Retina (tissue), 1 donor: ENCODE measurements around the gene CPNE4.

Experiments used
- DNase-seq: peaks from one replicate; pipeline ENCODE4 v3.0.0-alpha.2; 2016

The CPNE4 gene

DNA sequence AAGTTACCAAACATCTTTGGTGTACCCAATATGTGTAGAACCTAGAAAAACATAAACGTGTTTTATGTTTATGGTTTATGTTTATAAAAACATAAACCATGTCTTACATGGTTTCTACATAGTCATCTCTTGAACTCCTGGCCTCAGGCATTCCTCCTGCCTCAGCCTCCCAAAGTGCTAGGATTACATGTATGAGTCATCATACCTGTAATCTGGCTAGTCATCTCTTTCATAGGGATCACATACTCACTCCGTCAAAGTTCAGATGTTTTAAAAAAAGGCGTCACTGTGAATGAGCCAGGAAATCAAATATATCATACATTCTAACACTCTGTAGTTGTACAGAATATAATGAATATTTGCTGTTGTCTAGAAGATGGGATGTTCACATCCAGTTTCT lies 178.6 kb downstream of the CPNE4 start:
- DNase-seq = no peak

DNA sequence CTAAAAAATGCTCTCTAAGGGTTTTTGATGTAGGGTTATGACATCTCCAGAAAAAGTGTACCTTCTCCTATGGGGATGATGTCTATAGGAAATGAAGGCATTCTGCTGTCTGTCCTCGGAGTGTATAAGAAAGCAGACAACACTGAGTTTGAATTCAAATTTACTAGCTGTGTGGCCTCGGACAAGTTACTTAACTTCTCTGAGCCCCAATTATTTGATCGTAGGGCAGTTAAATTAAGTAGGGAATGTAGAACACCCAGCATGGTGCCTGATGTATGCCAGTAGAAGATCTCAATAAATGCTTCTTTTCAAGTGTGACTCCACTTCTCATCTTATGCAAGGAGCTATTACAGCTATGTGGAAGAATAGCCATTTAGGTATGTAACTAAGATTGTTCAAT lies 184.6 kb downstream of the CPNE4 start:
- no peak for DNase-seq

DNA sequence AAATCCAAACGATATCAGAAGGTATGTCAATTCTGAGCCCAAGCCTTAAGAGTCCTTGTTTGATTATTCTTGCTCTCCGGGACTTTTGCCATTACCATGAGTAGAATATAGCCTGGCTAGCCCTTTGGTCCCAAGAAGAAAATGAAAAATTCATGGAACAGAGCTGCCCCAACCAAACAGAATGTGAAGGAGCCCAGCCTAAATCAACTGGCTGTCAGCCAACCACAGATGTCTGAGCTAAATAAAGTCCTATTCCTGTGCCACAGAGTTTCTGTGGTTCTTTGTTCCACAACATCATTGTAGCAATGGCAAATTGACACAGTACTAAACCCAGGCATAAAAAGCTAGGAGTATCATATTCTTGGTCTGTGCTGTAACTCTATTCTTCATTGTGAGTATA lies 185.2 kb downstream of the CPNE4 start:
- no peak for DNase-seq

DNA sequence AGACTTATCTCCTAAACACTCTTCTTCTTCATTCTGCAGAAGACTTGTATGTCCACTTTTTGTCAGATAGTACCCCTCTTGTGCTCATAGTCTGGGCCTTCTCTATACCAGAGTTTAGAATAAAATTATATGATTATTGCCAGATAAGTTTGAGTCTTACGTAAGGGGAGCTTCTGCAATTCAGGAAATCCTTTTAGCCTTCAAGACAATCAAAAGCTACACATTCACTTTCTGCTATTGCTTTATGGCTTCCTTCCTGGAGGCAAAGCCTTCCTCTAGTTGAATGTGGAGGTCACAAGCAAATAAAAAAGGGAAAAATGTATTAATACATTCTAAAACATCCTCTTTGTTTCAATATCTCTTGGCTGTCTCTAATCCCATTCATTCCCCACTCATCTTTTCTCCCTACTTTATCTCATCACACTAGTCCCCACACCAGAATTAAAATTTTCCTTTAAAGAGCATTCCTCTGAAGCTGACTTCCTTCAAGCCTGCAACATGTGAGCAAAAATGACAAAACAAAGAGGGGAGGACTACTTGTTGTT lies 186.8 kb downstream of the CPNE4 start:
- no peak for DNase-seq

DNA sequence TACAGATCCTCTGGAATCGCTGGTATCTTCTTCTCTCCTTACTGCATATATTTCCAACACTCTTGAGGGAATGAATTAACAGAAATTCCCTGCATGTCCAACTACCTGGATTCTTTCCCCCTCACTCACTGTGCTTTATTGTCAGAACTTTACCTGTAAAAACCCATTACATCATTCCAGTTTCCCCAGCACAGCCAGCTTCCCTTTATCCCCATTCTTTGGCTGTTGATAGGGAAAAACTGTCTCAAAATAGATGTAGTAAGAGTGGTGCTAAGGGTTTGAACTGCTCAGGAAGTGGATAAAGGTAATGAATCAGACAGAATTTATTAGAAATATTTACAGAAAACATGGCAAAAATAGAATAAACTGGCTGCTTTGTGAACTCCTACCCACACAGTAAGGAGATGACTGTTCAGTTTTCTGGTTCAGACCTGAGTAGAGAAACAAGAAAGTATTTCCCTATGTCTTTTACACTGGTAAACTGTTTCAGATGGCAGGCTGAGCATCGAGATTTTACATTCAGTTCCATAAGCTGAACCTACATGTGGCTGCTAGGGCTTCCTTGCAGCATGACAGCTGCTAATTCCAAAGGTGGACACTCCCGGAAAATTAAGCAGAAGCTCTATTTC lies 188.4 kb downstream of the CPNE4 start:
- DNase-seq = no peak

DNA sequence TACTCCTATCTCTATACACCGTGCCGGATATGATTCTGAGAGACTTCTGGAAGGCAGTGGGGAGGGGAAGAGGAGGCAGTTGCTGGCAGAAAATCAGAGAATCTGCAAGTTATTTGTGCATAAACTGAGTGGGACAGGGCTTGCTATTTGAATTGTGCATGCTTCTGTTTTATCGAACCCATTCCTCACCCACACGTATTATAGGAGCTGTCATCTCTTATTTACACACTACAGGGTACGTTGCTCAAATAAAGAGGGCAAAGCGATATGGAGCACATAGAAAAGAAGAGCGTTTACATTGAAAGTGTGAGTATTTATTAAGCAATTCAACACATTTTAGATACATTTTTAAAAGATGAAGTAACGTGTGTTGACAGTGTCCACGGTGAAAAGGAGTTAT lies 191.6 kb downstream of the CPNE4 start:
- no peak for DNase-seq

DNA sequence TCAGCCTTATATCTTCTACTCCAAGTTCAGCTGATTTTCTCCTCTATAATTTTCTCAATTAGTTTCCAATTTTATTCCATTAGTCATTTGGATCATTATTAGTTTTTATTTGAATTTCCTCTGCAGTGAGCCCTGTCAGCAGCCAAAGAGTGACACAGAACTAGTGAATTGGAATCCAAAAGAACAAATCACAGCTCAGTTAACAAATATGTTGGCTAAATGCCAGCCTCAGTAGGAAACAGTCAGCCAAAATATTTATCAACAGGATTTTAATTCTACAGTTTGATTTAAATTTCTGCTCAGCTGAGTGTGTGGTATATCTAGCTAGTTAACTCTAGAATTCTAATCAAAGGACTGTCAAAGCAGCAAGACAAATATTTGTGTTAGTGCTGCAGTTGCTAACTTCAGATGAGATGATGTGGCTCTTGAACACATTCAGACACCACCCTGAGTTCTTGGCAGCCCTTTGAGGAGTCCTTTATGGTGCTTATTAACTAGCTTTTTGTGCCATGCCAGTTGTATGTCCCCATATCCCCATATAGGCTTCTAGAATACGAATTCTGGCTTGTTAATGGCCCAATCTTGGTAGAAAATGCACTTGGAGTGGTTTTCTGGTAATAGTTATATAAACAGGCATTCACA lies 194.5 kb downstream of the CPNE4 start:
- DNase-seq = no peak

DNA sequence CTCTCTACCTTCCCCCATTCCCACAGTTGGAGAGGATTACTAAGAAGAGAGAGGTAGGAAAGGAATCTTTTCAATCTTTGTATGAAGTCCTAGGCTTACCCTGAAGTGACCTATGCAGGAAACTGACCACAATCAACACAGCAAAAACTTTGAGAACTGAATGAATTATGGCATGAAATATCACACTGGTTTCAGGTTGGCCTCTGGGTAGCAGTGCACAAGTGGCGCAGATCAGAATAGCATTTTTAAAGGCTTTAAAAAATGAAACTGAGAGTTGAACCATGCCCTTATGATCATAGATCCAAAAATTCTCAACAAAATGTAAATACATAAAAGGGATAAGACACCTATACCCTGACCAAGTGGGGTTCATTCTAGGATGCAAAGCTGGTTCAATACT lies 198.9 kb downstream of the CPNE4 start:
- no peak for DNase-seq

DNA sequence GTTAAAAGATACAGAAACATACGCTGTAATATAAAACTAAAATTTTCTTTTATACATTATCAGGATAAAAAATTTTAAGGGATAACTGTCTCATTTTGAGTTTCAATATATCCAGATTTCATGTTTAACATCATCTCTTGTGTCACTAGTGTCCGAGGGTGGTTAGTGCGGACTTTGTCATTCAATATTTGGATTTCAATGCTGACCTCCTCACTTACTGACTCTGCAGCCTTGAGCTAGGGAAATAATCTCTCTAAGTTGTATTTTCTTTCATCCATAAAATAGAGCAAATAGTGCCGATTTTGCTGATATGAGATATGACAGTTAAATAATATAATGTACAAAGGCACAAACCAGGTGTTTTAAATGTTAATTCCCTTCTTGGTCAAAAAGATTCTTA lies 203.2 kb downstream of the CPNE4 start:
- no peak for DNase-seq

DNA sequence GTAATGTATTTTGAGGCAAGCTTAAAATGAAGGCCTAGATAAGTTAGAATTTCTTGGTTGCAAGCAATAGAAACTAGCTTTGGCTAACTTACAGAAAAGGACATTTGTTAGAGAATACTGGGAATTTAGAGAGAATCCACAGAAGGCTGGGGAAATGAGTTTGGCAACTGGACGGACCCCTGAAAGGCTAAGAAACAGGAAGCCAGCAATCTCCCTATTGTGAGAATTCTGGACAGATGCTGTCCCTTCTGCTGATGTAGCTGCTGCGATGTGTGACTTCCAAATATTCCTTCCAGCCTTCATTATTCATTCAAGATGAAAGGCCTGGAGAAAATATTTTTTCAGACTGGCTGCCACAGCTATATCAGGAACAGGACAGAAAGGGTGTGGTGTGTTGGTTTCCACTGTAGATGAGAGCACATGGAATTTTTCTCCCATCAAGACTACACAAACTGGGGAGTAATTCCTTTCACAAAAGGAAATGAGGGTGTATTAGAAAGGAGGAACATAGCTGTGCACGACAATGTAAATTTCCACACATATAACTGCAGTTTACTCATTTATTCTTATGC lies 213.5 kb downstream of the CPNE4 start:
- no peak for DNase-seq

DNA sequence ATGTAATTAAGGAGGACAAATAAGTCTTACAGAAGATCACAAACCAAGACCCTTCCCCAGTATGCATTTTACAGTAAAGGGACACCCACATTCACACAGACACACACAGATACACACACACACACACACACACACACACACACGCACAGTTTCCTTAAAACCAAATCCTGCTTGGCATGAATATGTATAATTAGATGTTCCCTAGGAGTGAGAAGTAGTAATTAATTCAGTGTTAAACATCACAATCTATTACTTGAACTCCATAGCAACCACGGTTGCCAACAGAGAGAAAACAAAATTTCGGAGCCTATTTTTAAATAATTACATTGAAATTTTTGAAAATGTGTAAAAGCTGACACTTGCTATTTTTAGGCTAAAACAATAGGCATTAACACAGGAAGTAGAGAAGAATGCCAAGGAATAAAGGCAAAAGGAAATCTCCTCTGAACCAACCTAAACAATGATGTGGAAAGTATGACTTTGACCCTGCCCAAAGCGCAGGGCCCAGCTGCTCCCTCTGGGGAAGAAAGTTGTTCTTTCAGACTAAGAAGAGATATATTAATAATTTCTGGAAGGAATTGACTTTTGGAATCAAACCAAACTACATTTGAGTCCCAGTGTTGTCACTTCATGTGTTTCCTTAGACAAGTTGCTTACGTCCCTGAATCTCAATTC lies 215.3 kb downstream of the CPNE4 start:
- no peak for DNase-seq

DNA sequence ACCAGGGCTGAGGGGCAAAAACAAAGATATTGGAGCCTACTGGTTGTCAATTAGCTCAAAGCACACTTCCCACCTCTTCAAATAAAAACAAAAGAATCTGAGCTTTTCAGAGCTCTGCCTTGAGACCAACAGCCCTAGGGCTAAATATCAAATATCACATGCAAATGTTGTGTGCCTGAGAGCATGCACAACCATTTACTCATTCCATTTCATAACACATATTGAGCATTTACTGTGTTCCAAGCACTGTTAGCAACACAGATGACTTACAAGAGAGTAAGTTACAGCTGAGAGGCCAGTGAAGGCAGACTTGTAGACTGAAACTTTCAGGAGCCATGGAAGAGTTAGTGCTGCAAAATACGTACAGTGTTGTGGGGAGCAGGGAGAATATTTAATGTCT lies 222.4 kb downstream of the CPNE4 start:
- no peak for DNase-seq

DNA sequence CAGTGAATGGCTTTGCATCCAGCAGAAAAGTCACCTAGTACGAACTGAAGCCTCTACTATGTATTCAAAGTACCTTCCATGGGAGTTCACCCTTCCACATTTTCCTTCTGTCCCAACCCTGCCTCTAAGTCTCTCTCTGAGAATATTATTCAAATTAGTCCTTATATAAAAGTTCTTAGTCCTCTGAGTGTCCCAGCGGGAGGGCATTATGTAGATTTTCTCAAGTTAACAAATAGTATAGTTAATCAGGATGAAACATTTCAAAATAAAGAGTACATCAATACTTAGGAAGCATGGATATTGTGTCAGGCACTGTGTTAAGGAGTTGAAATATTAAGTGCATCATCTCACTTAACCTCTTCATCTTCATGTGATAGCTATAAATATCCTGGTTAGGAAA lies 223.3 kb downstream of the CPNE4 start:
- no peak for DNase-seq

DNA sequence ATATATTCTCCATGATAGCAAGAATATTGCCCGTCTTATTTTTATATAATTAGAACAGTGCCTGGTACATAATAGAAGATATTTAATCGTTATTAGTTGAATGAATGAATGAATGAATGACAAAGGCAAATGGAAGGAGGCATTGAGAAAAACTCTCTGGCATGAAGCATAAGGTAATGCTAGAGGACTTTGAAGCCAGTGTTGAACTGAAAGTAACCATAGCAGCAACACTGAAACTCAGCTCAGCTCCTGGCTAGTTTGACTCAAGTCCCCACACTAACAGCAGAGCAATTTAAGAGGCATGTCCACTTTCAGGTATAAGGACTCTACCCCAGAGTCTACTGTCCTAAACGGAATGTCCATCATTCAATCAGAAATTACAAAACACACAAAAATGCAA lies 227.0 kb downstream of the CPNE4 start:
- no peak for DNase-seq

DNA sequence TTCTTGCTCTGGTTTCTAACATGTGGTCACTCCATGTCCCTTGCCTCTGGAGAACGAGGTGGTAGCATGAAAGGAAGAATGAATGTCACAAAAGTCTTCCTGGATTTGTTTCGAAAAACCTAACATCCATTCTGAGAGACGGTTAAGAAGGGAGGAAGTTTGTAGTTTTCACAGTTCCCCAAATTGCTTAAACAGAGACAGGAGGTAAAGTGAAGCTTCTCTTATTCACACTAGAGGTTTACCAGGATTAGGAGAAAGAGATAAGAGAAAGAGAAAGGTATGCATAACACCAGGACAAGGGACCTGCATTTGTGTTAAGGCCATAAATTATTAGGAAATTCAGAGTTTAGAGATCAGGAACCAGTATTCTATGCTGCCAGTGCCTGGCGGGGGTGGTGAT lies 228.1 kb downstream of the CPNE4 start:
- DNase-seq = no peak

DNA sequence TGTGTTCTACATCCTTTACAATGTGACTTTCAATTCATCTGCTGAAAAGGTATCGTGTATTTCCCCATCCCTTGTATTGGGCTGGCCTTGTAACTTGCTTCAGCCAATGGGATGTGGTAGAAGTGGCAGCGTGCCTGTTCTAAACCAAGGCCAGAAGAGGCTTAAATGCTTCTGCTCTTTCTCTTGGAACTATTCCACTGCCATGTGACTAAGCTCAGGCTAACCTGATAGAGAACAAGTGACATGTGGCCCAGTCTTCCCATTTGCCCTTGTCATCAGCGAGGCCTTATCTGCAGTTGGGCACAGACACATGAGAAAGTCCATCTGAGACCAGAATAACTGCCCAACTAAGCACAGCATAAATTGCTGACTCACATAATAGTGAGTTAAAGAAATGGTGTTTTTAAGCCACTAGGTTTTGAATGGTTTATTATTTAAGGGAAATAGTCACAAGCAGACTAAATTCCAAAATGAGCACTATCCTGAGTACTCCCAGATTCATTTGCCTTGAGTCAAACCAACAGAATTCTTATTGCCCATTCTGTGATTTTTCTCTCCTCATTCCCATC lies 230.2 kb downstream of the CPNE4 start:
- no peak for DNase-seq

DNA sequence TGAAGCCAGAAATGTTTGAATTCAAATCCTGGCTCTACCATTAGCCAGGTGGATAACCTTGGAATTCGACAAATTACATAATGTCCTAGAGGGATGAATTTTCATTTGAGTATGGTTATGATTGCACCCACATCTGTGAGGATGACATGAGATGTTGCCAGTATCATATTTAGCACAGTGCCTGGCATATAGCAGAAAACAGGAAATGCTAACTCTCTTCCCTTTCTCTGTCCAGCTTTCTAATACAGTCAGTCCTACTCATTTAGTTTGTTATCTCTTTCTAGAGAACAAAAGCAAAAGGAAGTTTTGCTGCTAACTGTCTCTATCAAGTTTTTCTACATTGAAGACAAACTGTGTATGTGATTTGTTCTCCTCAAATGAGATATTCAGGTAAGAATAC lies 231.7 kb downstream of the CPNE4 start:
- DNase-seq = no peak

DNA sequence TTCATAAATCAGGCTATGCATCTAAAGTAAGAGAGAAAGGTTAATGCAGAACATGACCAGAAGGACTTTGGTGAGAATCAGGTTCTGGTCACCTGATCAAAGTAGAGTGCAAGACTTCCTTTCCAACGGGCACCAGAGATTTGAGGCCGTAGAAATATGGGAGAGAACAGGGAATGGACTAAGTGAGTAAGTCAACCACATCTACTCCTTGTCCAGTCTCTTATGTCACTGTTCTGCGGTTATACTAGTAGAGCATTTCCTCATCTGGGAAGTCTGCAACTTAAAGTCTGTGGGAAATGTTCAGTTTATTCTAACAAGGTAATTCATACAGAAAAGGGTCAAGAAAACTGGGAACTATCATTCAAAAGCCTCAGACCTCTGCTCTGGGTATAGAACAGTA lies 232.8 kb downstream of the CPNE4 start:
- no peak for DNase-seq

DNA sequence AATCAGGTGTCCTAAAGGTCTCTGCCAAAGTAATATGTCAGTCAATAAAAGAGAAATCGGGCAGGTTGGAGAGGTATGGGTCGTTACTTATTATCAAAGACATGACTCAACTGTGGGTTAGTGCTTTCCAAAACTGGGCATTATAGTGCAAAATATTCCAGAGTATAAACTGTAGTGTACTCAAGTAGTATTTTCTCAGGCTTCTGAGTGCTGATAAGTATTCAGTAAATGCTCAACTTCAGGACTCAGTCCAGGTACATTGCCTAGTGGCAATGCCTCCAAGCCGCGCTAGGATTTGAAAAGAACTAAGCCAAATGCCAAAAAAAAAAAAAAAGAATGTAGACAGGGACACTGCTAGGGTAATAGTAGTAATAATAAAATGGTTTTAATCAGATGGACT lies 233.2 kb downstream of the CPNE4 start:
- no peak for DNase-seq

DNA sequence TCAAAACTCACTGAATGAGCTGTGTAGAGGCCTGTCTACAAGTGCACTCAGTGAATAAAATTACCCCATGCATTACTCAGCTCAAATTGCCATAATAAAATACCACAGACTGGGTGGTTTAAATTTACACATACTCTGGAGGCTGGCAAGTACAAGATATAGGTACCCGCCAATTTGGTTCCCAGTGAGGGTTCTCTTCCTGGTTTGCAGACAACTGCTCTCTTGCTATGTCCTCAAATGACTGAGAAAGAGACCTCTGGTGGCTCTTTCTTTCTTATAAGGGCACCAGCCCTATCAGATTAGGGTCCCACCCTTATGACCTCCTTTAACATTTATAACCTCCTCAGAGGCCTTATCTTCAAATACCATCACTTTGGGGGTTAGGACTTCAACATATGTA lies 237.0 kb downstream of the CPNE4 start:
- DNase-seq = no peak

DNA sequence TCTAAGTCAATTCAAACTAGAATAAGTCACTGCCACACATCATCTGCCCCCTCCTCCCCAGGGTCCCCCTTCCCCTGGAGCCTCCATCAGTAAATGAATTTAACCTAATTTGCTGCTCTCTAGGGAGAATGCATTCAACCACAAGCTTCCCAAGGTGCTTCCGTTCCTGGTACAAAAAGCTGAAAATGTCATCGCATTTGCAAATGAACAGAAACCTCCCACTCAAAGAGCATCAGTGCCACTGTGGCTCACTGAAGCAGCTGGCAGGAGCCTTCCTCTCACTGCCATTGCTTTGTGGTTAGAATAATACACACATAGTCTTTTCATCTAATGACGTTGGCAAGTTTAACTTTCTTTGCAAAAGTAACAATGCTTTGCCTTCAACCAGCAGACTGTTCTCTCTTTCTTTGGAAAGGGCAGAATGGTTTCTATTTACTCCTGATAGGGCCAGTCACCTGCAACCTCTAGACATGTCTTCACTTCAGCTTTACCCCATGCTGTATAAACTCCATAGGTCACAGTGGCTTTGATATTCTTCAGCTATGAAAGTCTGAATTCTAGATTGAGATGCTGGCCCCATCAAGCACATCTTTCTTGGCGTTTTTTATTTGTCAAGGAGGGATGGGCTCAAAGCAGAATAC lies 238.1 kb downstream of the CPNE4 start:
- peak; percentile 26 for DNase-seq

DNA sequence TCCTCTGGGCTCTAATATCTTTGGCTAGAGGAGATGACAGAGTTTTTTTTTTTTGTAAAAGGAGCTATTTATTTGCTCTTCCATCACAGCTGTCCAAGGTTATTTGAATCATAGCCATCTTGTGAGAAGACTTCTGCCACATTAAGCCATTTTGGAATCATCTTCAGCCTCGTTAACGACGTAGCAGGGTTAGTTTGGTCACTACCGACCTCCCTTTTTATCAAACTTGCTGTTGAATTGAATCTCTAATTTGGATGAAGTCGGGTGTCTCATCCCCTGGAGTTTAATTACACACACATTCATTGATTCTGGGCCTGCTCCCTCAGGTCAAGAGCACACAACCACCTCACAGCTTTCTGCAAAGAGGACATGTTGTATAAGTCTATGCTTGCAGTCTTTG lies 238.7 kb downstream of the CPNE4 start:
- DNase-seq = peak; percentile 23
